T-cell (primary cell): ENCODE measurements around the gene WSB2. TPM values are rescaled to one million over a fixed set of nuclear protein-coding genes. Genes with fewer than 3 reads are reported as not detected.

Experiments
- ATAC-seq, 4 experiments: fragments of 200-7000 bp in 3 of 4; fragments of 150-1000 bp in 1 of 4; cut with Tn5 transposase; replicated peaks in 1 of 4; 1 replicate in 3 of 4; 2 replicates in 1 of 4; pipeline ENCODE4 v1.10.0; 2021; ENCODE audit warnings: moderate library complexity in 3 of 4, mild to moderate bottlenecking in 2 of 4, moderate number of reproducible peaks in 1 of 4
- CTCF ChIA-PET, 2 donors: fragments of 300-600 bp; sonication (Branson Sonifier 250); formaldehyde crosslinking; loops; one replicate each; lab custom pipeline; 2022; ENCODE audit warnings: antibody characterized with exemption in 2 of 2; lab: Charles Lee
- POLR2A ChIA-PET, 2 donors: fragments of 300-600 bp; sonication (Branson Sonifier 250); formaldehyde crosslinking; loops; one replicate each; lab custom pipeline; 2022; ENCODE audit warnings: antibody characterized with exemption in 2 of 2; lab: Charles Lee
- DNase-seq, 35 experiments: peaks; one replicate each; pipeline versions ENCODE4 v3.0.0 to v3.0.0-alpha.2; 2013 to 2023
- H3K27ac ChIP-seq: one replicate; pipeline ENCODE4 v1.5.1; 2013; ENCODE audit warnings: low read length
- H3K27me3 ChIP-seq, 2 experiments: replicated peaks in 1 of 2; 1 replicate in 1 of 2; 2 replicates in 1 of 2; pipeline versions ENCODE4 v1.6.1 to v1.7.0; 2013; ENCODE audit warnings: low read length in 1 of 2, mixed read lengths in 1 of 2; ENCODE audit not compliant: control insufficient read depth in 2 of 2, insufficient read depth in 2 of 2; ENCODE audit errors: extremely low read depth in 1 of 2
- H3K36me3 ChIP-seq, 2 donors: 1 replicate in 1 of 2; 2 replicates in 1 of 2; pipeline versions ENCODE4 v1.6.1 to v1.7.0; 2013; ENCODE audit warnings: low read length in 1 of 2; ENCODE audit not compliant: control insufficient read depth in 2 of 2, insufficient read depth in 1 of 2; ENCODE audit errors: extremely low read depth in 1 of 2
- H3K4me1 ChIP-seq, 2 experiments: 1 replicate in 1 of 2; 2 replicates in 1 of 2; pipeline versions ENCODE4 v1.6.1 to v1.7.0; 2013; ENCODE audit warnings: low read length in 2 of 2, mixed read lengths in 1 of 2; ENCODE audit not compliant: insufficient read depth in 2 of 2, control insufficient read depth in 1 of 2; ENCODE audit errors: extremely low read depth in 1 of 2
- H3K4me3 ChIP-seq, 2 donors: 1 replicate in 1 of 2; 2 replicates in 1 of 2; pipeline versions ENCODE4 v1.5.1 to v1.7.0; 2013; ENCODE audit warnings: mild to moderate bottlenecking in 2 of 2, low read length in 1 of 2, moderate library complexity in 1 of 2; ENCODE audit not compliant: control insufficient read depth in 1 of 2; ENCODE audit errors: extremely low read depth in 1 of 2
- H3K9me3 ChIP-seq: 2 replicates; pipeline ENCODE4 v1.7.0; 2013
- H3K27ac Mint-ChIP-seq, 2 donors: one replicate each; pipeline ENCODE4 v1.8.0; 2020 to 2021; ENCODE audit warnings: mild to moderate bottlenecking in 2 of 2, mixed read lengths in 2 of 2
- H3K27me3 Mint-ChIP-seq, 2 donors: one replicate each; pipeline ENCODE4 v1.8.0; 2021 to 2022; ENCODE audit warnings: mixed read lengths in 2 of 2
- H3K36me3 Mint-ChIP-seq: one replicate; pipeline ENCODE4 v1.8.0; 2021; ENCODE audit warnings: mixed read lengths
- H3K4me1 Mint-ChIP-seq, 3 donors: one replicate each; pipeline ENCODE4 v1.8.0; 2020 to 2022; ENCODE audit warnings: mixed read lengths in 3 of 3, mild to moderate bottlenecking in 1 of 3
- H3K4me3 Mint-ChIP-seq, 3 donors: one replicate each; pipeline ENCODE4 v1.8.0; 2020 to 2022; ENCODE audit warnings: mild to moderate bottlenecking in 3 of 3, mixed read lengths in 3 of 3, moderate library complexity in 3 of 3
- H3K9me3 Mint-ChIP-seq, 3 donors: one replicate each; pipeline ENCODE4 v1.8.0; 2020 to 2022; ENCODE audit warnings: mixed read lengths in 3 of 3
- WGBS: methylation state at CpG from one replicate; pipeline ENCODE4 v1.1.5; 2013; ENCODE audit warnings: missing lambda C conversion rate; ENCODE audit not compliant: insufficient coverage; 5-methylcytosine and 5-hydroxymethylcytosine counted together
- total RNA-seq, 35 experiments: library from RNA in 6 of 35; stranded (reverse) in 6 of 35; fragments of 120-200 nt in 1 of 35; gene quantifications; one replicate each; pipeline versions ENCODE4 v1.2.1 to v1.2.4 and lab custom pipeline; 2013 to 2026

WSB2 gene
- total RNA-seq, 5 donors from 2014 or later (not counting 1 experiment from before 2014, with no cell fraction given), result 19.6 to 33.7 (median 25.8) TPM

GRCh38 chr12:118044577-118044976 is 16.4 kb downstream of the WSB2 start:
- peak overlapping the region in 1 of 2 donors; percentile 22 for H3K27ac Mint-ChIP-seq
- no peak for DNase-seq
- H3K4me1 Mint-ChIP-seq, result peaks cover 0 to 10% (median 9%) of the 10 kb centered on the region in 3 donors
- POLR2A ChIA-PET, result interaction anchor here in 1 of 2 donors (0.5 to 0.6 kb wide), 2 partner anchors 27 to 321 kb away, joined by 3 read pairs; no protein-coding TSS in a partner anchor
- CTCF ChIA-PET, result no interaction called here
- no peak overlapping the region for H3K4me3 Mint-ChIP-seq
- no peaks in the 10 kb centered on the region for H3K27me3 Mint-ChIP-seq
- H3K27me3 ChIP-seq, result no peaks in the 10 kb centered on the region
- H3K36me3 Mint-ChIP-seq, result peaks cover 43% of the 10 kb centered on the region
- peaks cover 0 to 53% of the 10 kb centered on the region in 2 donors for H3K36me3 ChIP-seq
- ATAC-seq, result no peak
- H3K9me3 ChIP-seq, result no peaks in the 10 kb centered on the region
- H3K4me3 ChIP-seq, result no peak overlapping the region
- no peaks in the 10 kb centered on the region for H3K4me1 ChIP-seq
- H3K9me3 Mint-ChIP-seq, result no peaks in the 10 kb centered on the region
- no peak overlapping the region for H3K27ac ChIP-seq
- 83% methylated on average over 2 of the region's 8 CpGs for WGBS

- ATAC-seq (no peak), DNase-seq (no peak)
- ChIA-PET POLR2A (interaction anchor here in 1 of 2 donors (0.5 to 0.6 kb wide), 2 partner anchors 26 to 322 kb away, joined by 3 read pairs; no protein-coding TSS in a partner anchor), CTCF (interaction anchor here (0.5 to 1.3 kb wide), 4 partner anchors 13 to 83 kb away, joined by 3 to 11 read pairs (median 4); no protein-coding TSS in a partner anchor)
- H3K27ac ChIP-seq, result no peak overlapping the region
- 100% methylated on average over 1 of the region's 2 CpGs for WGBS
- H3K4me1 ChIP-seq, result no peaks in the 10 kb centered on the region
- no peaks in the 10 kb centered on the region for H3K9me3 ChIP-seq
- H3K9me3 Mint-ChIP-seq, result no peaks in the 10 kb centered on the region
- peaks cover 0 to 56% of the 10 kb centered on the region in 2 donors for H3K36me3 ChIP-seq
- H3K27me3 Mint-ChIP-seq, result no peaks in the 10 kb centered on the region
- H3K27ac Mint-ChIP-seq, result peak overlapping the region in 1 of 2 donors; percentile 22
- peaks cover 0 to 8% (median 8%) of the 10 kb centered on the region in 3 donors for H3K4me1 Mint-ChIP-seq
- H3K36me3 Mint-ChIP-seq, result peaks cover 45% of the 10 kb centered on the region
- H3K27me3 ChIP-seq, result no peaks in the 10 kb centered on the region
- no peak overlapping the region for H3K4me3 ChIP-seq
- no peak overlapping the region for H3K4me3 Mint-ChIP-seq
Observed at GRCh38 chr12:118044075-118044474, 16.9 kb downstream of the WSB2 start.

- Histone ChIP-seq H3K9me3 (no peaks in the 10 kb centered on the region), H3K27ac (peak overlapping the region; percentile 33), H3K4me3 (no peak overlapping the region), H3K4me1 (no peaks in the 10 kb centered on the region), H3K27me3 (no peaks in the 10 kb centered on the region), H3K36me3 (peaks cover 6 to 72% of the 10 kb centered on the region in 2 donors)
- Mint-ChIP-seq H3K4me3 (no peak overlapping the region), H3K27me3 (no peaks in the 10 kb centered on the region), H3K9me3 (no peaks in the 10 kb centered on the region), H3K27ac (no peak overlapping the region), H3K36me3 (peaks cover 50% of the 10 kb centered on the region), H3K4me1 (peaks cover 0 to 8% (median 7%) of the 10 kb centered on the region in 3 donors)
- CTCF ChIA-PET, result no interaction called here
- POLR2A ChIA-PET, result no interaction called here
- 30% methylated on average over 2 of the region's 4 CpGs for WGBS
- DNase-seq (no peak), ATAC-seq (no peak)
Observed at GRCh38 chr12:118042091-118042490, 18.9 kb downstream of the WSB2 start.

GRCh38 chr12:118038137-118038536 is 22.8 kb downstream of the WSB2 start:
- H3K36me3 Mint-ChIP-seq, result peaks cover 56% of the 10 kb centered on the region
- no peak overlapping the region for H3K27ac ChIP-seq
- H3K9me3 ChIP-seq, result no peaks in the 10 kb centered on the region
- H3K36me3 ChIP-seq, result peaks cover 18 to 92% of the 10 kb centered on the region in 2 donors
- DNase-seq (no peak), ATAC-seq (no peak)
- no peaks in the 10 kb centered on the region for H3K27me3 ChIP-seq
- no peaks in the 10 kb centered on the region for H3K9me3 Mint-ChIP-seq
- H3K4me3 ChIP-seq, result no peak overlapping the region
- H3K27me3 Mint-ChIP-seq, result no peaks in the 10 kb centered on the region
- no peak overlapping the region for H3K27ac Mint-ChIP-seq
- ChIA-PET POLR2A (no interaction called here), CTCF (no interaction called here)
- no peaks in the 10 kb centered on the region for H3K4me1 ChIP-seq
- H3K4me3 Mint-ChIP-seq, result no peak overlapping the region
- H3K4me1 Mint-ChIP-seq, result peaks cover 0 to 15% (median 6%) of the 10 kb centered on the region in 3 donors
- WGBS, result 84% methylated on average over 6 of the region's 6 CpGs

- Mint-ChIP-seq H3K36me3 (peaks cover 50% of the 10 kb centered on the region), H3K27ac (no peak overlapping the region), H3K4me3 (no peak overlapping the region), H3K27me3 (no peaks in the 10 kb centered on the region), H3K9me3 (no peaks in the 10 kb centered on the region), H3K4me1 (peaks cover 0 to 15% (median 6%) of the 10 kb centered on the region in 3 donors)
- H3K27me3 ChIP-seq, result no peaks in the 10 kb centered on the region
- ATAC-seq (no peak), DNase-seq (no peak)
- ChIA-PET CTCF (no interaction called here), POLR2A (no interaction called here)
- no peaks in the 10 kb centered on the region for H3K4me1 ChIP-seq
- peaks cover 18 to 84% of the 10 kb centered on the region in 2 donors for H3K36me3 ChIP-seq
- H3K4me3 ChIP-seq, result no peak overlapping the region
- H3K9me3 ChIP-seq, result no peaks in the 10 kb centered on the region
- no peak overlapping the region for H3K27ac ChIP-seq
- 89% methylated on average over 5 of the region's 11 CpGs for WGBS
Observed at GRCh38 chr12:118036672-118037411, 24.1 kb downstream of the WSB2 start.

GRCh38 chr12:118035190-118036041 is 25.6 kb downstream of the WSB2 start:
- ATAC-seq (no peak), DNase-seq (no peak)
- Histone ChIP-seq H3K27me3 (no peaks in the 10 kb centered on the region), H3K27ac (no peak overlapping the region), H3K4me1 (no peaks in the 10 kb centered on the region), H3K36me3 (peaks cover 18 to 83% of the 10 kb centered on the region in 2 donors), H3K4me3 (no peak overlapping the region), H3K9me3 (no peaks in the 10 kb centered on the region)
- CTCF ChIA-PET, result interaction anchor here (0.6 to 1.0 kb wide), 3 partner anchors 29 to 179 kb away, joined by 3 to 4 read pairs (median 3); no protein-coding TSS in a partner anchor
- Mint-ChIP-seq H3K4me3 (no peak overlapping the region), H3K9me3 (no peaks in the 10 kb centered on the region), H3K4me1 (peaks cover 0 to 15% (median 6%) of the 10 kb centered on the region in 3 donors), H3K36me3 (peaks cover 48% of the 10 kb centered on the region), H3K27me3 (no peaks in the 10 kb centered on the region), H3K27ac (peak overlapping the region; percentile 68 to 70)
- WGBS, result 62% methylated on average over 3 of the region's 9 CpGs
- POLR2A ChIA-PET, result interaction anchor here in 1 of 2 donors (0.6 kb wide), 1 partner anchor 290 kb away, joined by 3 read pairs; no protein-coding TSS in a partner anchor
